HL-60/S4 treated with phorbol 12-myristate 13-acetate at 8.2 ng/mL for 4 days and 3 days (cell line): Measurements from ENCODE around the gene NBPF1.
"Not testable (repeated sequence)": the region's sequence is repeated elsewhere in the genome, so short reads cannot be mapped to it uniquely, and the experiment has no call there.

ENCODE experiments used
- in situ Hi-C: fragments of 300-500 bp; cut with MboI; formaldehyde crosslinking; loops from 2 replicates; pipeline ENCODE4 v1.15.0; 2022; ENCODE audit warnings: low sequenced_read_pairs

The NBPF1 gene

GRCh38 chr1:16519255-16519951, 94.0 kb downstream of the NBPF1 start:
- in situ Hi-C loops = not testable (repeated sequence)

DNA sequence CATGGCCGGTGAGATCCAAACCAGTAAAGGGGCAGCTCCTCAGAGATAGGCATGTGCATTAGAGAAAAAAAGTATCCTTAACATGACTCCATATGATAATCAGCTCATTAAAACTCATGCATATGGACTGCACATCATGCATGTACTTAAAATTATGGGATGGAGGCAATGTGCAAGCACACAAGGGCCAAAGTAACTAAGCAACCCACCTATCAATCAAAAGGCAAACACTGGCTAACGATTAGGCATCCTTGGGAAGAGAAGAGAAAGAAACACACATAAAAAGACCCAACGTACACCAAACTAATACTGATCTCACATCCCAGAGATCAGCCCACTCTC, 94.5 kb downstream of the NBPF1 start:
- in situ Hi-C loops = not testable (repeated sequence)

DNA sequence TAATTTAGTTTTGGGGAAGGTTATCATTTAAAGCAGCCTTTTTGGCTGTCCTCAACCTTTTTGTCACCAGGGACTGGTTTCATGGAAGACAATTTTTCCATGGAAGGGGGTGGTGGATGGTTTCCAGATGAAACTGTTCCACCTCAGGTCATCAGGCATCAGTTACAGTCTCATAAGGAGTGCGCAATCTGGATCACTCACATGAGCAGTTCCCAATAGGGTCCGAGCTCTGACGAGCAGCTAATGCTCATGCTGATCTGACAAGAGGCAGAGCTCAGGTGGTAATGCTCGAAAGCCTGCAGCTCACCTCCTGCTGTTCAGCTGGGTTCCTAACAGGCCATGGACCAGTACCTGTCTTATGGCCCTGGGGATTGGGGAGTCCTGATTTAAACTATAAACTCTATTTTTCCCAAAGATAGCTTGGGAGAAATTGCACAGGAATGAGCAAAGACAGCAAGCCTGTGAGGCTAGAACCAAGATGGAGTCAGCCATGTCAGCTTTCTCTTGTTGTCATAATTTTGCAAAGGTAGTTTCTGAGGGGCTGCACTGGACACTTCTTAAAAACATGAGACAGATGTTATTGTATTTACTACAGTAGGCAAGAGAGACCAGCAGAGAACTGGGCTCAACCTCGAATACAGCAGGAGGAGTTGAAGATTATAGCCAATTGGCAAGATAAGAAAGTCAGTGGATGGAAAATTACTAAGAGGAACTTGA, 96.5 kb downstream of the NBPF1 start:
- in situ Hi-C loops = not testable (repeated sequence)

- in situ Hi-C loops = not testable (repeated sequence)
Measured at GRCh38 chr1:16514107-16515055, 99.0 kb downstream of the NBPF1 start, which contains the start of gene RNU1-1. Gene RNU1-1, minus strand, starts transcription at chr1:16514285.

DNA sequence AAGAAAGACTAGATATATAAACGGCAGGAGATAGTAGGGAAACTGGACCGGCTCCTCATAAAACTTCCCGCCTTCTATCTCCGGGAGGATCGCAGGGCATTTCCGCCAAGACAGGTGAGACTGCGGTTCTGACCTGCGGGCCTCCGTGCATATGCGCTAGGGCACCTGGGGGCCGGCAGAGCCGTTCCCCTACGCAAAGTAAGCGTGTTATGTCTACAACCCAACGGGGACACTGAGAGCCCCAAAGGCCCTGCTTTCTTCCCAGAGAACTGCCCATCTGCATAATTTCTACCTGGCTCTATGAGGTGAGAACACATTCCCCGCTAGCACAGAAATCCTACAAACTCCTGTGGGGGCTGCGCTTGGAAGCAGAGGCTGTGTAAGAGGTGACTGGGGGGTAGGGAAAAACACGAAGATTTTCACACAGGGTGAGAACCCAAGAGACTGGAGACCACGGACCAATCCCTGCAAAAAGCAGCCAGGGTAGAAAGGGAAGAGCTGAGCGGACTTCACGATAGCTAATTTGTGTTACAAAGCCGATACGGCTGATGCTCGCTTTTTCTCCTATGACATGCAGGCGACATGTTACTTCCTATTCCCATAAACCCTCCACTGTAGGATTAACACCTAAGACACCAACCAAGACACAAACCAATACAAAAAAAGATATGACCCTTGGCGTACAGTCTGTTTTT, 99.8 kb downstream of the NBPF1 start:
- in situ Hi-C loops = not testable (repeated sequence)

- in situ Hi-C loops = not testable (repeated sequence)
Measured at GRCh38 chr1:16512624-16513411, 100.5 kb downstream of the NBPF1 start.
